CD4-positive, alpha-beta T cell (primary cell): Measurements from ENCODE around the gene MEX3B. TPM values are rescaled to one million over a fixed set of nuclear protein-coding genes. Genes with fewer than 3 reads are reported as not detected.

Source experiments
- ATAC-seq: fragments of 200-7000 bp; cut with Tn5 transposase; one replicate; pipeline ENCODE4 v1.10.0; 2022; ENCODE audit warnings: mild to moderate bottlenecking; ENCODE audit not compliant: poor library complexity
- CTCF ChIA-PET: fragments of 350-600 bp; sonication (Branson Sonifier 250); formaldehyde crosslinking; loops from one replicate; lab custom pipeline; 2021; ENCODE audit warnings: antibody characterized with exemption, inconsistent platforms; lab: Charles Lee
- POLR2A ChIA-PET: fragments of 350-600 bp; sonication (Branson Sonifier 250); formaldehyde crosslinking; loops from one replicate; lab custom pipeline; 2021; ENCODE audit warnings: antibody characterized with exemption, inconsistent platforms; lab: Charles Lee
- DNase-seq, 14 experiments: peaks; one replicate each; pipeline ENCODE4 v3.0.0-alpha.2; 2013 to 2020; ENCODE audit warnings: mixed read lengths in 2 of 14
- H3K27ac ChIP-seq, 2 donors: one replicate each; pipeline versions ENCODE4 v1.5.1 to v1.7.0; 2013; ENCODE audit warnings: low read length in 2 of 2, low read depth in 1 of 2, mild to moderate bottlenecking in 1 of 2
- H3K27me3 ChIP-seq, 2 experiments: 1 replicate in 1 of 2; 2 replicates in 1 of 2; pipeline versions ENCODE4 v1.6.1 to v1.7.0; 2013; ENCODE audit warnings: low read length in 2 of 2, control low read depth in 1 of 2, mild to moderate bottlenecking in 1 of 2, moderate library complexity in 1 of 2; ENCODE audit not compliant: insufficient read depth in 2 of 2, control insufficient read depth in 1 of 2
- H3K36me3 ChIP-seq: one replicate; pipeline ENCODE4 v1.6.1; 2013; ENCODE audit warnings: low read length, control low read depth; ENCODE audit not compliant: insufficient read depth
- H3K4me1 ChIP-seq: one replicate; pipeline ENCODE4 v1.6.1; 2013; ENCODE audit warnings: low read length, control low read depth; ENCODE audit not compliant: insufficient read depth
- H3K4me3 ChIP-seq: one replicate; pipeline ENCODE4 v1.5.1; 2013; ENCODE audit warnings: mild to moderate bottlenecking, low read length, moderate library complexity
- H3K9me3 ChIP-seq, 2 experiments: 1 replicate in 1 of 2; 2 replicates in 1 of 2; pipeline versions ENCODE4 v1.6.1 to v1.7.0; 2013; ENCODE audit warnings: low read length in 2 of 2, mild to moderate bottlenecking in 2 of 2, control low read depth in 1 of 2, moderate library complexity in 1 of 2; ENCODE audit not compliant: control insufficient read depth in 1 of 2, insufficient read depth in 1 of 2
- H3K27ac Mint-ChIP-seq: one replicate; pipeline ENCODE4 v1.8.0; 2020; ENCODE audit warnings: mixed read lengths
- H3K27me3 Mint-ChIP-seq: one replicate; pipeline ENCODE4 v1.8.0; 2021; ENCODE audit warnings: mixed read lengths
- H3K36me3 Mint-ChIP-seq: one replicate; pipeline ENCODE4 v1.8.0; 2021; ENCODE audit warnings: low read depth, mixed read lengths
- H3K4me1 Mint-ChIP-seq: one replicate; pipeline ENCODE4 v1.8.0; 2021; ENCODE audit warnings: low read depth, mixed read lengths
- H3K4me3 Mint-ChIP-seq: one replicate; pipeline ENCODE4 v1.8.0; 2020; ENCODE audit warnings: mild to moderate bottlenecking, mixed read lengths
- H3K9me3 Mint-ChIP-seq: one replicate; pipeline ENCODE4 v1.8.0; 2020; ENCODE audit warnings: mixed read lengths
- CTCF ChIP-seq: fragments of 200-600 bp; IDR thresholded peaks from one replicate; pipeline ENCODE4 v1.8.0; 2022; ENCODE audit warnings: antibody characterized with exemption, mild to moderate bottlenecking
- intact Hi-C, 2 experiments: fragments of 100-400 bp; cut with DNase I in 1 of 2; cut with micrococcal nuclease in 1 of 2; formaldehyde crosslinking; loops; one replicate each; pipeline versions ENCODE4 v1.15.1 to v1.9.0; 2023 to 2025; cut with DNase I, micrococcal nuclease
- total RNA-seq, 174 experiments: library from RNA in 2 of 174; stranded (reverse) in 2 of 174; gene quantifications; one replicate each; pipeline ENCODE4 v1.2.3 and lab custom pipeline; 2021 to 2026

MEX3B gene
- total RNA-seq, 2 experiments from 2014 or later = 5.4 TPM

DNA sequence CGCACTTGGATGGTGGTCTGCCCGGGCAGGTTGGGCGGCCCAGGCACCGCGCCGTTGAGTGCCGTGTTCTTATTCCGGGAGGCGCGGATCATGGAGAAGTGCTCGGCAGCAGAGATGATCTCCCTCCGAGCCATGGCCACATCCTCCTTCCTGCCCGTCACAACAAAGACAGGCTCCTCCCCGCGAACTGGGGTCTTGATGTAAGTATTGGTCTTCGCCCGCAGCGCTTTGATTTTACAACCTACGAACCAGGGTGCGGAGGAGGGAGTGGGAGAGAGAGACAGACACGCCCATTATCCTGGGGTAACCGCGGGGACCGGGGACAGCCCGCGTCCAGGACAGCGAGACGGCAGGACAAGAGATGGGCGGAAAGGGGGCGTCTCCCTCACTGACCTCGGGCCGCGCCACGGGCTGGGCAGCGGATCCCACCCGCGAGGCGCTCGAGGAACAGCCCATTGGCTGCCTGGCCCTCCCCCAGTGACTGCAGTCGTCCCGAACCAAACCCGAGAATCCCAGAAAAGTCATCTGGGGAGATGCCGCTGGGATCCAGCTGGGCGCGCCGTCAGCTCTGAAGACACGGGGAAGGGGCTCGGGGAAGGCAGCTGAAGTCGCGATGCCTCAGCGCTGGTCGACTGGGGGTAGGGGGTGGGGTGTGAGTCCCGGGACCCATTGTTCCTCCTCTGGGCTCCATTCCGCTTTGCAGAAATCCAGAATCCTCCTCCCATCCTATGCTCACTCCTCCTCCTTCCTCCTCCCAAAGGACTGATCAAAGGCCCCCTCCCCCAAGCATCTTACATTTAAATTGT, 1.2 kb downstream of the MEX3B start:
- intact Hi-C loops = loop anchor here in 1 of 2 experiments (5.0 to 10.0 kb wide), 2 partner anchors 630 to 1057 kb away; partner anchors contain the start of gene MESD
- Histone ChIP-seq H3K27me3 (peaks cover 2 to 4% of the 10 kb centered on the region in 2 experiments), H3K36me3 (no peaks in the 10 kb centered on the region), H3K4me3 (peak overlapping the region; percentile 84), H3K4me1 (peaks cover 28% of the 10 kb centered on the region), H3K9me3 (peaks cover 0 to 20% of the 10 kb centered on the region in 2 experiments), H3K27ac (peak overlapping the region in 1 of 2 donors; percentile 13)
- H3K27ac Mint-ChIP-seq = peak overlapping the region; percentile 73
- DNase-seq (peak in 9 of 14 experiments; percentile 9 to 62 (median 35)), ATAC-seq (no peak)
- POLR2A ChIA-PET = interaction anchor here (0.6 kb wide), 1 partner anchor 50 kb away, joined by 3 read pairs; no protein-coding TSS in a partner anchor
- CTCF ChIA-PET = no interaction called here
- peak overlapping the region; percentile 96 for H3K4me3 Mint-ChIP-seq
- H3K4me1 Mint-ChIP-seq = peaks cover 12% of the 10 kb centered on the region
- no peaks in the 10 kb centered on the region for H3K9me3 Mint-ChIP-seq
- peaks cover 6% of the 10 kb centered on the region for H3K36me3 Mint-ChIP-seq
- TF ChIP-seq CTCF = no peak
- no peaks in the 10 kb centered on the region for H3K27me3 Mint-ChIP-seq

DNA sequence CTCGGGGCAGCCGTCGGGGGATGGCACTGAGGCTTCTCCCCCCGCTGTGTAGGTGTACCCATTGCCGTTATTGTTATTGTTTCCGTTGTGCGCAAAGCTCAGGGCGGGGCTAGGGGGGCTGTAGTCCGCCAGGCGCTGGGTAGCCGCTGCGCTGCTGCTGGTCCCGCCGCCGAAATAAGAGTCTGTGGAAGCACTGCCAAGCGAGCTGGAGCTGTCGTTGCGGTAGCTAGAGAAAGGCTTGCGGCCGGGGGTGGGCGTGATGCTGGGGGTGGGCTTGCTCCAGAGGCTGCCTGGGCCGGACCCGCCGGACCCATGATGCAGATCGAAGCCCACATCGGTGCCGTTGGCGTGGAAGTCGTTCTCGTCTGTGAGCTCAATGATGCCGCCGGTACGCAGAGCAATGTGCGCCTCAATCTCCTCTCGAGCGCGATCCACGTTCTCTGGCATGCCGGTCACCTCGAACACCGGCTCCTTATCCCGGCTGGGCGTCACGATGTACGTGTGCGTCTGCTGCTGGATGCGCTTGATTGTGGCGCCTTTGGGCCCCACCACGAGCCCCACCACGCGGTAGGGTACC, 1.9 kb downstream of the MEX3B start:
- Histone ChIP-seq H3K36me3 (no peaks in the 10 kb centered on the region), H3K9me3 (peaks cover 0 to 20% of the 10 kb centered on the region in 2 experiments), H3K4me3 (peak overlapping the region; percentile 84), H3K4me1 (peaks cover 28% of the 10 kb centered on the region), H3K27ac (peak overlapping the region in 1 of 2 donors; percentile 13), H3K27me3 (peaks cover 2 to 4% of the 10 kb centered on the region in 2 experiments)
- Mint-ChIP-seq H3K36me3 (peaks cover 6% of the 10 kb centered on the region), H3K4me1 (peaks cover 12% of the 10 kb centered on the region), H3K4me3 (peak overlapping the region; percentile 96), H3K9me3 (no peaks in the 10 kb centered on the region), H3K27ac (peak overlapping the region; percentile 73), H3K27me3 (no peaks in the 10 kb centered on the region)
- ChIA-PET CTCF (no interaction called here), POLR2A (no interaction called here)
- intact Hi-C loops = loop anchor here in 1 of 2 experiments (10.0 kb wide), 1 partner anchor 629 kb away; no protein-coding TSS in a partner anchor
- ATAC-seq = no peak
- TF ChIP-seq CTCF = no peak
- DNase-seq = no peak

DNA sequence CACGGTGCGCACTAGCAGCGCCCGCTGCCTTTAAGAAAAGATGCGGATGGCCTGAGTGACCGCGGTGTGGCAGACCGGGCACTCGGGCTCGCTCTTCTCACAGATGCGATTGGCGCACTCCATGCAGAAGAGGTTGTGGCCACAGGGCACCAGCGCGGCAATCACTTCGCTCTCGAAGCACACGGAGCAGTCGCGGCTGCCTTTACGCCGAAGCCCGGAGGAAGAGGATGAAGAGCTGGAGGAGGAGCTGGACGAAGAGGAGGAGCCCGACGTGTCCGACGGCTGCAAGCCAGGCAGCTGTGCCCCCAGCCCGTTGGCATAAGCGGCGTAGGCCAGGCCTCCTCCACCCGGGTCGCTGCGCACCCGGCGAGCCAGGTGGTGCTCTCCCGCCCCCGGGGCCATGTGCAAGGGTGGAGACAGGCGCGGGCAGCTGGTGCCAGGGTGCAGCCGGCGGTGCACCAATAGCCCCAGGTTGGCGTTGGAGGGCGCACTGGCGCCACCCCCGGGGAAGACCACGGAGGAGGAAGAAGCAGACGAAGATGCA, 2.6 kb downstream of the MEX3B start:
- Mint-ChIP-seq H3K27ac (no peak overlapping the region), H3K4me3 (peak overlapping the region; percentile 67), H3K27me3 (no peaks in the 10 kb centered on the region), H3K9me3 (no peaks in the 10 kb centered on the region), H3K4me1 (peaks cover 12% of the 10 kb centered on the region), H3K36me3 (peaks cover 6% of the 10 kb centered on the region)
- H3K27ac ChIP-seq = no peak overlapping the region
- H3K4me3 ChIP-seq = no peak overlapping the region
- CTCF ChIA-PET = no interaction called here
- H3K36me3 ChIP-seq = no peaks in the 10 kb centered on the region
- DNase-seq (peak in 1 of 14 experiments; percentile 28), ATAC-seq (no peak)
- POLR2A ChIA-PET = no interaction called here
- H3K27me3 ChIP-seq = peaks cover 2 to 4% of the 10 kb centered on the region in 2 experiments
- TF ChIP-seq CTCF = no peak
- H3K9me3 ChIP-seq = peaks cover 0 to 20% of the 10 kb centered on the region in 2 experiments
- intact Hi-C loops = loop anchor here in 1 of 2 experiments (10.0 kb wide), 1 partner anchor 628 kb away; no protein-coding TSS in a partner anchor
- H3K4me1 ChIP-seq = peaks cover 28% of the 10 kb centered on the region
